Keratinocyte (primary cell): Measurements from ENCODE around the gene CEP164.

ENCODE experiments used
- EZH2 ChIP-seq: IDR thresholded peaks from one replicate; pipeline ENCODE4 v1.6.1; 2012; ENCODE audit warnings: inconsistent platforms, mild to moderate bottlenecking, low read length, moderate library complexity
- TF ChIP-seq, protein P1 (sequence below), 3 experiments: IDR thresholded peaks in 1 of 3; conservative IDR thresholded peaks in 1 of 3; optimal IDR thresholded peaks in 1 of 3; 2 replicates in 2 of 3; 3 replicates in 1 of 3; pipeline versions ENCODE3 to v1.5.1; 2011; ENCODE audit warnings: low read length in 3 of 3, mild to moderate bottlenecking in 3 of 3, moderate library complexity in 2 of 3, control low read depth in 1 of 3, inconsistent platforms in 1 of 3; ENCODE audit not compliant: insufficient read depth in 2 of 3; ENCODE audit errors: extremely low read depth in 1 of 3

DNA sequence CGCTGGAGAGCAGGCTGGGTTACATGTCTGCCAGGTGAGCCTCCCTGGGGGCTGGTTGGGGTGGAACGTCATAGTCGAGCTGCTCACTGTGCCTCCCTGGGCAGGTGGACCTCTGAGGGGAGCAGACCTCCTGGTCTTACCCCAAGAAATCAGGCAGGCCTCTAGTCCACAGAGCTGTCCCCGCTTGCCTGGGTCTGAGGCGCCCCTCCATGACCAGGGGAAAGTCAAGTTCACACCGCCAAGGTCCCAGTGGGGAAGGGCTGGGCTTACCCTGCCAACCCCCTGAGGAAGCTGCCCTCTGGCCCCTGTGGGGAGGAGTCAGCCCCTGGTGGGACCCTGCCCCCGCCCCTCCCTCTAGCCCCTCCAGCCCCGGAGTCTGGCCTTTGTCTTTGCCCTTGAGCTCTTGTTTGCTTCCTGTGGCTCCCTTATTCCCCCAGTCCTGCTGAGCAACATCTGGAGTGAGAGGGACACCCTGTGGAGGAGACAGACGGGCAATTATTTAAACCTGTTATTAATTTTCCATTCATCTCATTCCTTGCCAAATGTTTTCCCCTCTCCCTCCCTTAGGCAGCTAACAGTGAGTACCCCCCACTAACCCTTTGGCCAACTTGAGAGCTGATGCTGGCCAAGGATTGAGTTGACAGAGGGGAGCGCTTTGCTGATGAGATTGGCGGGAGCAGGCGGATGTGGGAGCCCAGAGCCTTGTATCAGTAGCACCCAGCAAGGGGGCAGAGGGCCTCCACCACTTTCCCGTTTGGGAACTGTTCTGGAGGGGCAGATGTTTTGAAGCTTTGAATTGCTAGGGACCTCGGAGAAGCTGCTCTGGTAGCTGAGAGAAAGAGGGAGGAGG lies 83.4 kb downstream of the CEP164 start:
- TF ChIP-seq, protein P1, sequence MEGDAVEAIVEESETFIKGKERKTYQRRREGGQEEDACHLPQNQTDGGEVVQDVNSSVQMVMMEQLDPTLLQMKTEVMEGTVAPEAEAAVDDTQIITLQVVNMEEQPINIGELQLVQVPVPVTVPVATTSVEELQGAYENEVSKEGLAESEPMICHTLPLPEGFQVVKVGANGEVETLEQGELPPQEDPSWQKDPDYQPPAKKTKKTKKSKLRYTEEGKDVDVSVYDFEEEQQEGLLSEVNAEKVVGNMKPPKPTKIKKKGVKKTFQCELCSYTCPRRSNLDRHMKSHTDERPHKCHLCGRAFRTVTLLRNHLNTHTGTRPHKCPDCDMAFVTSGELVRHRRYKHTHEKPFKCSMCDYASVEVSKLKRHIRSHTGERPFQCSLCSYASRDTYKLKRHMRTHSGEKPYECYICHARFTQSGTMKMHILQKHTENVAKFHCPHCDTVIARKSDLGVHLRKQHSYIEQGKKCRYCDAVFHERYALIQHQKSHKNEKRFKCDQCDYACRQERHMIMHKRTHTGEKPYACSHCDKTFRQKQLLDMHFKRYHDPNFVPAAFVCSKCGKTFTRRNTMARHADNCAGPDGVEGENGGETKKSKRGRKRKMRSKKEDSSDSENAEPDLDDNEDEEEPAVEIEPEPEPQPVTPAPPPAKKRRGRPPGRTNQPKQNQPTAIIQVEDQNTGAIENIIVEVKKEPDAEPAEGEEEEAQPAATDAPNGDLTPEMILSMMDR (optimal IDR thresholded peaks at IDR 0.05 in 1 of 3, IDR thresholded peaks at IDR 0.05 in 1 of 3, conservative IDR thresholded peaks at IDR 0.05 in 1 of 3; ENCODE audit: extremely low read depth in 1 of 3, insufficient read depth in 2 of 3, low read length in 3 of 3) = no peak
- TF ChIP-seq EZH2 = no peak
